Adrenal gland (tissue), 12 donors: ENCODE results near the gene ITPR1. TPM values are rescaled to one million over a fixed set of nuclear protein-coding genes. Genes with fewer than 3 reads are reported as not detected.
"Not testable (repeated sequence)": the region's sequence is repeated elsewhere in the genome, so short reads cannot be mapped to it uniquely, and the experiment has no call there.

ENCODE experiments used
- DNase-seq, 7 donors: peaks; one replicate each; pipeline ENCODE4 v3.0.0-alpha.2; 2019 to 2020
- H3K27ac ChIP-seq, 5 donors: fragments of 200-600 bp; sonication (generic) in 4 of 5; 1 replicate in 3 of 5; 2 replicates in 2 of 5; pipeline versions ENCODE4 v1.5.1 to v1.8.0; 2016 to 2020; ENCODE audit warnings: mild to moderate bottlenecking in 1 of 5
- H3K27me3 ChIP-seq: fragments of 200-600 bp; 2 replicates; pipeline ENCODE4 v1.8.0; 2021
- H3K36me3 ChIP-seq, 2 donors: fragments of 200-600 bp; replicated peaks in 1 of 2; 1 replicate in 1 of 2; 2 replicates in 1 of 2; pipeline versions ENCODE4 v1.5.1 to v1.8.0; 2018 to 2022
- H3K4me1 ChIP-seq, 2 donors: fragments of 200-600 bp; replicated peaks in 1 of 2; 1 replicate in 1 of 2; 2 replicates in 1 of 2; pipeline versions ENCODE4 v1.5.1 to v1.8.0; 2018 to 2021
- H3K4me3 ChIP-seq, 4 donors: fragments of 200-600 bp; sonication (generic) in 3 of 4; one replicate each; pipeline ENCODE4 v1.5.1; 2016 to 2018
- H3K9me3 ChIP-seq, 3 donors: fragments of 200-600 bp; sonication (generic) in 1 of 3; replicated peaks in 1 of 3; 1 replicate in 2 of 3; 2 replicates in 1 of 3; pipeline versions ENCODE4 v1.5.1 to v1.8.0; 2016 to 2021
- POLR2A ChIP-seq, 2 donors: fragments of 450-650 bp; IDR thresholded peaks; one replicate each; pipeline ENCODE4 v1.6.1; 2017; ENCODE audit warnings: antibody characterized with exemption in 2 of 2, mild to moderate bottlenecking in 2 of 2, moderate library complexity in 1 of 2
- WGBS, 4 donors: extraction: QIAGEN DNeasy Blood & Tissue Kit in 2 of 4; methylation state at CpG; one replicate each; pipeline versions ENCODE4 v1.1.5 to v1.1.7; 2013 to 2017; 5-methylcytosine and 5-hydroxymethylcytosine counted together
- intact Hi-C, 2 donors: fragments of 100-400 bp; cut with DNase I; formaldehyde crosslinking; loops; one replicate each; pipeline versions ENCODE4 v1.14.1 to v1.15.0; 2022 to 2023
- polyA plus RNA-seq, 3 donors: library from polyadenylated mRNA; stranded (reverse); fragments of 200-250 nt in 2 of 3; fragments of 350-450 nt in 1 of 3; fragmentation: Illumina TruSeq in 1 of 3; extraction: RNeasy Lipid Tissue Mini Kit (QIAGEN cat#74804) in 1 of 3; gene quantifications; one replicate each; pipeline ENCODE4 v1.2.3, GENCODE V29; 2013 to 2014
- total RNA-seq, 9 donors: library from RNA; depleted of rRNA in 4 of 9; stranded (reverse); fragments of >200 nt in 4 of 9; fragments of 120-200 nt in 1 of 9; fragmentation: NEBNext Ultra II Directional in 1 of 9; extraction: Animal tissue kit (Norgen Biotek cat#: 25700) in 1 of 9; gene quantifications; one replicate each; pipeline versions ENCODE4 v1.1.0 to v1.2.4, GENCODE V29; 2013 to 2023
- TF ChIP-seq, protein P1 (sequence below), 6 experiments: fragments of 450-650 bp in 4 of 6; fragments of 200-600 bp in 2 of 6; sonication (generic) in 1 of 6; IDR thresholded peaks; 1 replicate in 5 of 6; 2 replicates in 1 of 6; pipeline versions ENCODE4 v1.5.1 to v1.8.0; 2016 to 2021; ENCODE audit warnings: antibody characterized with exemption in 6 of 6, mild to moderate bottlenecking in 2 of 6, moderate library complexity in 1 of 6
- donor health status: healthy with polysubstance abuse.
- donor health status: Bipolar disorder and iron deficiency.
- donor health status: DM: yes; HTN: yes; CAD: no.
- donor health status: DM: no; HTN: no; CAD: no.
- donor health status: DM: no; HTN: no; CAD: no.
- donor health status: DM: yes; HTN: yes; CAD: no.

The ITPR1 gene
- total and polyA plus RNA-seq, 12 donors = 21.6 to 198 (median 76.6) TPM

DNA sequence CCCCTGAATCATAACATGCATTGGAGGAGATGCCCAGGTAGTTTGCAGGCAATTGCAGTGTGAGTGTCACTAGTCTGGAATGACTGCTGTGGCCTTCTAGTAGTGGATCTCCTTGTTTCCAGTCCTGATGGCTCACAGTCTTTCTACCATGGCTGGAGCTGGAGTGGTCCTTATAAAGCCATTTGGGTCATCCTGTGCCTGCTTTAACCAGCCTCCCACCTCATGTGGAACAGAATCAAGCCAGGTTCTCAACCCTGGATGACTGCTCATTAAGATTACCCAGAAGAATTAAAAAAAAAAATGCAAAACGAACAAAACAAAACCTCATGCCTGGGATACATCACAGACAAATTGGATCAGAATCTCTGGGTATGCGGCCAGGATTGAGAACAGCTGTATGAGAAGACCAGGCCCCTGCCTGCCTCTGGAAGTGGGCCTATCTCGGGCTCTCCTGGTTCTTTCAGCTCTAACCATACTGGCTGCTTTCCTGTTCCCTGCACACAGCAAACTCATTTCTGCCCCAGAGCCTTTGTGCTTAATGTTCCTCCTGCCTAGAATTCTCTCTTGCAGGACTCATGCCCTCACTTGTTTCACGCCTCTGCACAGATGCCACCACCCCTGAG is 96.4 kb downstream of the ITPR1 start:
- no peak overlapping the region for H3K4me3 ChIP-seq
- peak in 1 of 7 donors; percentile 58 for DNase-seq
- H3K36me3 ChIP-seq = no peaks in the 10 kb centered on the region
- 74 to 85% (median 79%) methylated on average over 4 of the region's 4 CpGs for WGBS, 4 donors
- no peaks in the 10 kb centered on the region for H3K27me3 ChIP-seq
- TF ChIP-seq POLR2A (IDR thresholded peaks at IDR 0.05) = no peak
- TF ChIP-seq, protein P1, sequence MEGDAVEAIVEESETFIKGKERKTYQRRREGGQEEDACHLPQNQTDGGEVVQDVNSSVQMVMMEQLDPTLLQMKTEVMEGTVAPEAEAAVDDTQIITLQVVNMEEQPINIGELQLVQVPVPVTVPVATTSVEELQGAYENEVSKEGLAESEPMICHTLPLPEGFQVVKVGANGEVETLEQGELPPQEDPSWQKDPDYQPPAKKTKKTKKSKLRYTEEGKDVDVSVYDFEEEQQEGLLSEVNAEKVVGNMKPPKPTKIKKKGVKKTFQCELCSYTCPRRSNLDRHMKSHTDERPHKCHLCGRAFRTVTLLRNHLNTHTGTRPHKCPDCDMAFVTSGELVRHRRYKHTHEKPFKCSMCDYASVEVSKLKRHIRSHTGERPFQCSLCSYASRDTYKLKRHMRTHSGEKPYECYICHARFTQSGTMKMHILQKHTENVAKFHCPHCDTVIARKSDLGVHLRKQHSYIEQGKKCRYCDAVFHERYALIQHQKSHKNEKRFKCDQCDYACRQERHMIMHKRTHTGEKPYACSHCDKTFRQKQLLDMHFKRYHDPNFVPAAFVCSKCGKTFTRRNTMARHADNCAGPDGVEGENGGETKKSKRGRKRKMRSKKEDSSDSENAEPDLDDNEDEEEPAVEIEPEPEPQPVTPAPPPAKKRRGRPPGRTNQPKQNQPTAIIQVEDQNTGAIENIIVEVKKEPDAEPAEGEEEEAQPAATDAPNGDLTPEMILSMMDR (IDR thresholded peaks at IDR 0.05) = no peak
- H3K27ac ChIP-seq = peak overlapping the region in 2 of 5 donors; percentile 38 to 50
- intact Hi-C loops = no loop called here
- H3K4me1 ChIP-seq = peaks cover 18 to 44% of the 10 kb centered on the region in 2 donors
- no peaks in the 10 kb centered on the region for H3K9me3 ChIP-seq

- H3K4me3 ChIP-seq, DNase-seq, H3K27ac ChIP-seq, intact Hi-C loops, H3K27me3 ChIP-seq, H3K36me3 ChIP-seq, H3K9me3 ChIP-seq: not testable (repeated sequence)
- peaks cover 18 to 37% of the 10 kb centered on the region in 2 donors for H3K4me1 ChIP-seq
- WGBS, 4 donors = 96 to 97% (median 97%) methylated on average over 2 of the region's 2 CpGs
Observed at GRCh38 chr3:4590849-4591248, 97.7 kb downstream of the ITPR1 start.

DNA sequence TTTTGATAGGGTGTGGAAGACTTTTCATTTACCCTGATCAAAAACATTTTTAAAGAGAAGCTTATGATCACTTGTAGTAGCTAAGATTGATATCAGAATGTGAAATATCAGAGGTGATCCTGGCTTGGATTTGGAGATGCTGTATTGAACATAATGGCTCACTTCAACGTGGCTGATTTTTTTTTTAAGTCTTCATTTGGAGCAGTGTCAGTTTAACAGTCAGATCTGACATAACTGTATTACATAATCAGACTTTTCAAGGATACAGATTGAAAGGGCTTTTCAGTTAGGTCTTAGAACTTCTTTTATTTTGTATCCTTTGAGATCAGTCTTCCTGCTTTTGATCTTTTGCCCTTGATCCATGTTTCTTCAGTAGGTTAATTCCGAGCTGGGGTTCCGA is 98.5 kb downstream of the ITPR1 start:
- peak overlapping the region in 2 of 5 donors; percentile 15 to 45 for H3K27ac ChIP-seq
- H3K4me3 ChIP-seq = no peak overlapping the region
- H3K9me3 ChIP-seq = no peaks in the 10 kb centered on the region
- intact Hi-C loops = no loop called here
- TF ChIP-seq, protein P1 (IDR thresholded peaks at IDR 0.05) = no peak
- TF ChIP-seq POLR2A (IDR thresholded peaks at IDR 0.05) = no peak
- no peaks in the 10 kb centered on the region for H3K27me3 ChIP-seq
- H3K4me1 ChIP-seq = peaks cover 12 to 31% of the 10 kb centered on the region in 2 donors
- WGBS, 4 donors = 29 to 39% (median 36%) methylated on average over 3 of the region's 3 CpGs
- no peak for DNase-seq
- no peaks in the 10 kb centered on the region for H3K36me3 ChIP-seq

DNA sequence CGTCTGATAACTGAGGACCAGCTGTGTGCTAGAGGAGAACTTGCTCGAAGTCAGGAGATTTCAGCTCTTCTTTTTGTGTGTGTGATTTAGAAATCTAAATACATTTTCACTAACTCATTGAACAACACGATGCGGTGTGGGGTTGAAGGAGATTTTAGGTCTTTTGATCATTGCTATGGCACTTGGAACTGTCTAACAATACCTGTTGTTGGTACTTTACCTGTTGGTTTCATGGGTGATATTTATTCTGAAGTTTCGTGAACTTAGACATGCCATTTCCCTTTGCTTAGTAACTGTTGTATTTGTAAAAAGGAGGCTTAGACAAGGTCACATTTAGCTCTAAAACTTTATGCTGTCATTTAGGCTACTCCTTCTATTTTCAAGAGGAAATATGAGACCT is 99.9 kb downstream of the ITPR1 start:
- Histone ChIP-seq H3K9me3 (no peaks in the 10 kb centered on the region), H3K27me3 (no peaks in the 10 kb centered on the region), H3K4me1 (peaks cover 8 to 22% of the 10 kb centered on the region in 2 donors), H3K27ac (no peak overlapping the region), H3K36me3 (no peaks in the 10 kb centered on the region), H3K4me3 (no peak overlapping the region)
- TF ChIP-seq, protein P1 (IDR thresholded peaks at IDR 0.05) = no peak
- TF ChIP-seq POLR2A (IDR thresholded peaks at IDR 0.05) = no peak
- no peak for DNase-seq
- intact Hi-C loops = no loop called here
- 94 to 96% (median 95%) methylated on average over 5 of the region's 5 CpGs for WGBS, 4 donors

GRCh38 chr3:4595710-4596113 is 102.6 kb downstream of the ITPR1 start:
- no peaks in the 10 kb centered on the region for H3K27me3 ChIP-seq
- H3K4me1 ChIP-seq = peaks cover 0 to 11% of the 10 kb centered on the region in 2 donors
- TF ChIP-seq POLR2A (IDR thresholded peaks at IDR 0.05) = no peak
- TF ChIP-seq, protein P1 (IDR thresholded peaks at IDR 0.05) = no peak
- intact Hi-C loops = no loop called here
- H3K27ac ChIP-seq = no peak overlapping the region
- DNase-seq = no peak
- H3K36me3 ChIP-seq = no peaks in the 10 kb centered on the region
- no peaks in the 10 kb centered on the region for H3K9me3 ChIP-seq
- H3K4me3 ChIP-seq = no peak overlapping the region
- WGBS, 4 donors = 86 to 93% (median 90%) methylated on average over 6 of the region's 6 CpGs
